Small intestine (tissue), 7 donors: ENCODE measurements around the gene DNAH8. TPM values are rescaled to one million over a fixed set of nuclear protein-coding genes. Genes with fewer than 3 reads are reported as not detected.

Experiments
- DNase-seq, 2 donors: peaks; one replicate each; pipeline versions ENCODE4 v3.0.0 to v3.0.0-alpha.2; 2013
- FAIRE-seq: peaks from 2 replicates; lab custom pipeline; 2012; peaks lifted over from hg19 to GRCh38; lab: Jason Lieb, UNC
- H3K27ac ChIP-seq, 3 donors: one replicate each; pipeline ENCODE4 v1.5.1; 2013; ENCODE audit warnings: low read length in 2 of 3, mild to moderate bottlenecking in 2 of 3, control low read depth in 1 of 3, inconsistent platforms in 1 of 3, low read depth in 1 of 3, moderate library complexity in 1 of 3
- H3K27me3 ChIP-seq, 3 donors: one replicate each; pipeline ENCODE4 v1.6.1; 2013; ENCODE audit warnings: low read length in 3 of 3, inconsistent platforms in 1 of 3; ENCODE audit not compliant: control insufficient read depth in 3 of 3, insufficient read depth in 3 of 3
- H3K36me3 ChIP-seq, 3 donors: one replicate each; pipeline ENCODE4 v1.6.1; 2013; ENCODE audit warnings: low read length in 3 of 3, inconsistent platforms in 1 of 3, low read depth in 1 of 3, mild to moderate bottlenecking in 1 of 3, moderate library complexity in 1 of 3; ENCODE audit not compliant: control insufficient read depth in 3 of 3, insufficient read depth in 2 of 3
- H3K4me1 ChIP-seq, 3 donors: one replicate each; pipeline ENCODE4 v1.6.1; 2013; ENCODE audit warnings: low read length in 2 of 3, inconsistent platforms in 1 of 3, low read depth in 1 of 3, mild to moderate bottlenecking in 1 of 3, moderate library complexity in 1 of 3; ENCODE audit not compliant: control insufficient read depth in 3 of 3, insufficient read depth in 2 of 3
- H3K4me3 ChIP-seq, 3 donors: one replicate each; pipeline ENCODE4 v1.5.1; 2013; ENCODE audit warnings: low read length in 3 of 3, control low read depth in 1 of 3, inconsistent platforms in 1 of 3, low read depth in 1 of 3, mild to moderate bottlenecking in 1 of 3, moderate library complexity in 1 of 3
- H3K9me3 ChIP-seq, 2 donors: one replicate each; pipeline ENCODE4 v1.6.1; 2013; ENCODE audit warnings: low read depth in 1 of 2, low read length in 1 of 2; ENCODE audit not compliant: control insufficient read depth in 2 of 2, insufficient read depth in 1 of 2
- WGBS, 3 donors: extraction: QIAGEN DNeasy Blood & Tissue Kit; methylation state at CpG; one replicate each; pipeline ENCODE4 v1.1.7; 2013; 5-methylcytosine and 5-hydroxymethylcytosine counted together
- polyA plus RNA-seq, 4 donors: library from polyadenylated mRNA; stranded (reverse) in 3 of 4; unstranded in 1 of 4; fragments of 200-250 nt in 3 of 4; fragments of 120-200 nt in 1 of 4; gene quantifications; one replicate each; pipeline versions ENCODE4 v1.2.1 to v1.2.3, GENCODE V29; 2013
- donor health status: healthy with polysubstance abuse.
- donor health status: control.
- donor health status: control.
- donor health status: Bipolar disorder and iron deficiency.
- donor health status: healthy.

The DNAH8 gene
- polyA plus RNA-seq, 4 donors = under 0.01 to 0.01 (median 0.01) TPM; not detected in 1

DNA sequence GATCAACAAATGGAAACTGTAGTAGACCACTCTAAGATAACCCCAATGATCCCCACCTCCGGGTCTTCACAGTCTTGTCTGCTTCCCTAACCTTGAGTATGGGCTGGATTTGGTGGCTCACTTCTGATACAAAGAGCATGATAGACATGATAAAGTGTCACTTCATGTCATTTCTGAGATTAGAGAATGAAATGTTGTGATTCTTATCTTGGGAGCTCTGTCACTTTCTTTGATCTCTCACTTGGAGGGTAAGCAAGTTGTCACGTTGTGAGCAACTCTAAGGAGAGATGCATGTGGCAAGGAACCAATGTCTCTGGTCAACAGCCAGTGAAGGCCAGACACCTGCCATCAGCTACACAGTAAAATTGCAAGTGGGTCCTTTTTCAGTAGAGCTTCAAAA, 9.2 kb upstream of the DNAH8 start:
- Histone ChIP-seq H3K9me3 (peaks cover 0 to 10% of the 10 kb centered on the region in 2 donors), H3K36me3 (no peaks in the 10 kb centered on the region), H3K4me3 (no peak overlapping the region), H3K27me3 (no peaks in the 10 kb centered on the region), H3K4me1 (no peaks in the 10 kb centered on the region), H3K27ac (no peak overlapping the region)
- FAIRE-seq (no peak), DNase-seq (no peak)
- WGBS, 3 donors = 54 to 73% (median 56%) methylated on average over 2 of the region's 2 CpGs

DNA sequence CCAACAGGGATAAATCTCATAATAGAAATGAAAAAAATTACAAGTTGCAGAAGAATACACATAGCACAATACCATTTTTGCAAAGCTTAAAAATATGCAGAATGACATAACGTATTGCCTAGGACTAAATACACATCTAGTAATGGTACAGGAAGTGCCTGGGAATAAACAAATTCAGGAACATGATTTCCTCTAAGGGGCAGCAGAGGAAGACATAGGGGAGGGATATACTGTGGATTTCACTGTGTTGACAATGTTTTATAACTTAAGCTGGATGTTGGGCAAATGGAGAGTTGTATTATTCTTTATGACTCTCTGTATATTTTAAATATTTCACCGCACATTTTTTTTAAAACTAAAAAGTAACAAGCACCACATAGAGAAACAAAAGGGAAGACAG, 6.6 kb upstream of the DNAH8 start:
- Histone ChIP-seq H3K36me3 (no peaks in the 10 kb centered on the region), H3K27me3 (peaks cover 0 to 4% (median 0%) of the 10 kb centered on the region in 3 donors), H3K9me3 (peaks cover 0 to 9% of the 10 kb centered on the region in 2 donors), H3K27ac (no peak overlapping the region), H3K4me3 (no peak overlapping the region), H3K4me1 (no peaks in the 10 kb centered on the region)
- WGBS, 3 donors = 40 to 78% (median 70%) methylated on average over 2 of the region's 2 CpGs
- FAIRE-seq (no peak), DNase-seq (no peak)

DNA sequence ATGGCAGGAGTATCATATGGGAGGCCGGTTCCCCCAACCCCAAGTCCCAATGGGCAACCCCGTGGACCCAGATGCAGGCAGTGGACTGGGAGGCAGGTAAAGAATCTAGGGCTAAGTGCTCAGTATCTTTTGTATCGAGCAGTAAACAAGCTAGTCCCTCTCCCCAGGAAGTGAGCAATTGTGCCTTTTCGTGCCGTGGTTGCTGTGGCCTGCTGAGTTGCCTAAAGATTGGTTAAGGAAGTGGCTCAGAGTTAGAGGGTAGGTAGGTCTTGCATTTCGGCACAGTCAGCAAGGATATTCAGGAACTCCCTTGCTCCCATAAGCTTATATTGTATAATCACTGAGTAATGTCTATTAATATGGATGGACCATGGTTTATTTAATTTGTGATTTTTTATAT, 1.3 kb upstream of the DNAH8 start:
- H3K4me3 ChIP-seq = no peak overlapping the region
- H3K9me3 ChIP-seq = peaks cover 0 to 9% of the 10 kb centered on the region in 2 donors
- H3K4me1 ChIP-seq = no peaks in the 10 kb centered on the region
- DNase-seq (peak in 1 of 2 donors; percentile 62), FAIRE-seq (no peak)
- WGBS, 3 donors = 57 to 74% (median 64%) methylated on average over 6 of the region's 6 CpGs
- H3K27me3 ChIP-seq = peaks cover 0 to 34% (median 6%) of the 10 kb centered on the region in 3 donors
- H3K27ac ChIP-seq = peak overlapping the region in 2 of 3 donors; percentile 58 to 81
- no peaks in the 10 kb centered on the region for H3K36me3 ChIP-seq

DNA sequence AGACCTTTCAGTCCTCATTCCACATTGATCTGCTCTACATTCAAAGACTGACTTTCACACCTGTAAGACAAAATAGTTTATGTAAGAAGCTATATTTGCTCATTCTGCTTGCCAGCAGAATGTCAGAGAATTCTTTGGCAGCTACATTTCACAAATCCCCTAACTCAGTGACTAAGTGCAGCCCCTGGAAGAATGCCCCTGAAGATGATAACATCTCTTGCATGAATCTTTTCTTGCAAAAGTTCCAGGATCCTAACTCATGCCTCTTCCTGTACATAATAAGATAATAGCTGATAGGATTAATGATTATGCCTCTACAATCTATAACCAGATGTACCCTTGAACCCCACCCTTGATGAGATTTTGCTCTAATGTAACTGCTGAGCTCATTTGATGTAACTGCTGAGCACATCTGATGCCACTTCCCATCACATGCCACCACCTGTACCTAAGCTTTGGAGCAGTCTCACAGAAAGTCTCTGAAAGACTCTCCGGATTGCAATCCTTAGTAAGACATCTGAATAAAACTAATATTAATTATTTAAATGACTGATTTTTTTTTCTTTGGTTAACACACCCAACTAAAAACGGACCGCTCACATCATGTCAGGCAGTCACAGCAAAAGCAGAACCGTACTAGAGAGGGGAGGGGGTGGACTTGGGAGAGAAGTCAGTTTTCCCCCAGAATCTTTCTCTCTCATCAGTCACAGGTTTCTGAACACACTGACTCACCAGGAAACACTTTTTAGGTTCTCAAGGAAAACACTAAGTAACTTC, 684 bp upstream of the DNAH8 start:
- H3K36me3 ChIP-seq = no peaks in the 10 kb centered on the region
- 34 to 38% (median 37%) methylated on average over 4 of the region's 4 CpGs for WGBS, 3 donors
- peak overlapping the region in 1 of 3 donors; percentile 15 for H3K27ac ChIP-seq
- FAIRE-seq = no peak
- no peaks in the 10 kb centered on the region for H3K4me1 ChIP-seq
- no peak overlapping the region for H3K4me3 ChIP-seq
- H3K9me3 ChIP-seq = peaks cover 0 to 9% of the 10 kb centered on the region in 2 donors
- peaks cover 0 to 39% (median 6%) of the 10 kb centered on the region in 3 donors for H3K27me3 ChIP-seq
- no peak for DNase-seq

DNA sequence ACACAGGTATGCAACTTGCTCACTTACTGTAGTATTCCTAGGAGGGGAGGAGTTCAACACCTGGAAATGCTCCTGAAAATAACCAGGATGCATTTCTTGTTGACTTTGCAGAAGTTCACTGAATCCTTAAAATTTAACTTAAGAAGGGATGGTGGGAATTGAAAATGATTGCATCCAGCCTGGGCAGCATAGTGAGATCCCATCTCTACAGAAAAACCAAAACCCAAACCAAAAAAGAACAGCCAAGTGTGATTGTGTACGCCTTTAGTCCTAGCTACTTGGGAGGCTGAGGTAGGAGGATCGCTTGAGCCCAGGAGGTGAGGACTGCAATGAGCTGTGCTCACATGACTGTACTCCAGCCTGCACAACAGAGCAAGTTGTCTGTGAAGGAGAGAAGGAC, 1.7 kb downstream of the DNAH8 start:
- WGBS, 3 donors = 97 to 100% (median 98%) methylated on average over 2 of the region's 2 CpGs
- no peaks in the 10 kb centered on the region for H3K9me3 ChIP-seq
- no peak overlapping the region for H3K27ac ChIP-seq
- no peak overlapping the region for H3K4me3 ChIP-seq
- no peaks in the 10 kb centered on the region for H3K4me1 ChIP-seq
- peaks cover 0 to 41% (median 6%) of the 10 kb centered on the region in 3 donors for H3K27me3 ChIP-seq
- FAIRE-seq = no peak
- no peaks in the 10 kb centered on the region for H3K36me3 ChIP-seq
- no peak for DNase-seq

DNA sequence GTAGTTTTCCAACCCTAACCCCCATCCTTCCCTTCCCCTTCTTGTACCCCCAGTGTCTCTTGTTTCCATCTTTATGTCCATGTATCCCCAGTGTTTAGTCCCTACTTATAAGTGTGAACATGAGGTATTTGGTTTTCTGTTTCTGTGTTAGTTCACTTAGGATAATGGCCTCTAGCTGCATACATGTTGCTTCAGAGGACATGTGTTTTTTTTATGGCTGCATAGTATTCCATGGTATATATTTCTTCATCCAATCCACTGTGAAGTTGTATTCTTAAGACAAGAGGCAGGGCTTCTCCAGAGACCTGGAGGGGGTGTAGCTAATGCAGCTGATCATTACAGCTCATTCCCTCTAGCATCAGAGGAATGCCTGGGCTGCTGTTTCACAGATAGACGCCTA, 4.2 kb downstream of the DNAH8 start:
- Histone ChIP-seq H3K27me3 (peaks cover 0 to 30% (median 6%) of the 10 kb centered on the region in 3 donors), H3K36me3 (no peaks in the 10 kb centered on the region), H3K9me3 (no peaks in the 10 kb centered on the region), H3K4me1 (no peaks in the 10 kb centered on the region), H3K4me3 (no peak overlapping the region), H3K27ac (no peak overlapping the region)
- no peak for FAIRE-seq
- DNase-seq = no peak
- 82 to 96% (median 83%) methylated on average over 1 of the region's 1 CpG for WGBS, 3 donors

DNA sequence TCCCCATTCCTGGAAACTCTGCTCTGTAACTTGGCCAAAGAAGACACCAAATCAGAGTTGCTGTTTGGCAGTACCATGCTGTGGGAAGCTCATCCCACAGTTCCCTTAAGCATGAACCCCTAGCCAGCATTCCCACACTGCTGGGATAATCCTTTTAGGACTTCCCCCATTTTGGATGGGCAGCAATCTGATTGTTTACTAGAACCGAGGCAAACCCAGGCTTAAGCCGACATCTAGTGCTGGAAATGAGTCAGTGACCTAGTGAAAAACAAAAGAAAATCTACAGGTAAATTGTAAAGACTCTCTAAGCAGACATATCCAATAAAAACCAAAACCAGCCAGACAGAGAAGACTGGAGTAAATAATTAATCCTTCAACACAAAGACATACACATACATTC, 5.2 kb downstream of the DNAH8 start:
- Histone ChIP-seq H3K27ac (no peak overlapping the region), H3K4me1 (no peaks in the 10 kb centered on the region), H3K36me3 (no peaks in the 10 kb centered on the region), H3K27me3 (peaks cover 0 to 21% (median 3%) of the 10 kb centered on the region in 3 donors), H3K4me3 (no peak overlapping the region), H3K9me3 (no peaks in the 10 kb centered on the region)
- FAIRE-seq (no peak), DNase-seq (no peak)
- WGBS, 3 donors = 9 to 17% (median 13%) methylated on average over 2 of the region's 2 CpGs

DNA sequence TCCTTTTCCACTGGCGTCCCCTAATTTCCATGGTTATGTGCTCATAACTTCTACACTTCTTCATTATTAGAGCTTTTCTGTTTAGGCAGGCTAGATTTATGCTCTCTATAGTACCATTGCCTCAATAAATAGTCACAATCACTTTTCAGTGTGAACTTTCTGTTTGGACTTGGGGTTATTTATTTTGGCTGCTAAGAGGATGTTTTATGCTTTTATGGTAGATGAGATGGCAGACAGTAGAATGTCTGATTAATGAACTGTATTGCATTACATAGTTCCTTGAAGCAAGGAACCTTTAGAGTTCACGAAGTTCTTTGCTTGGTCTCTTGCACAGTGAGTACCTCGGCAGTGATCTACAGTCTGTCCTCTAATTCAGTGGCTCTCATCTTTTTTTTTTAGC, 6.9 kb downstream of the DNAH8 start:
- no peak overlapping the region for H3K27ac ChIP-seq
- peak in 1 of 2 donors; percentile 10 for DNase-seq
- FAIRE-seq = no peak
- no peaks in the 10 kb centered on the region for H3K36me3 ChIP-seq
- H3K27me3 ChIP-seq = peaks cover 0 to 7% (median 0%) of the 10 kb centered on the region in 3 donors
- WGBS, 3 donors = 31 to 56% (median 36%) methylated on average over 3 of the region's 3 CpGs
- no peaks in the 10 kb centered on the region for H3K9me3 ChIP-seq
- H3K4me3 ChIP-seq = no peak overlapping the region
- H3K4me1 ChIP-seq = no peaks in the 10 kb centered on the region
